GM12878 (cell line): Measurements from ENCODE around the gene PSMB7. TPM values are rescaled to one million over a fixed set of nuclear protein-coding genes. Genes with fewer than 3 reads are reported as not detected.

ENCODE experiments used
- BCL11A ChIP-seq: IDR thresholded peaks from 2 replicates; pipeline ENCODE4 v1.6.1; 2011; ENCODE audit warnings: low read depth, low read length
- BHLHE40 ChIP-seq, 2 experiments: fragments of 450-650 bp in 1 of 2; IDR thresholded peaks; 2 replicates each; pipeline ENCODE4 v1.6.1; 2011 to 2017; ENCODE audit warnings: low read depth in 2 of 2, borderline replicate concordance in 1 of 2, improper control_type of control experiment in 1 of 2, low read length in 1 of 2, mild to moderate bottlenecking in 1 of 2
- CEBPB ChIP-seq, 2 experiments: fragments of 150-350 bp in 1 of 2; IDR thresholded peaks; 2 replicates each; pipeline ENCODE4 v1.6.1; 2012 to 2014; ENCODE audit warnings: low read depth in 2 of 2, low read length in 2 of 2, borderline replicate concordance in 1 of 2, inconsistent platforms in 1 of 2
- CREM ChIP-seq: IDR thresholded peaks from 2 replicates; pipeline ENCODE4 v1.6.1; 2014; ENCODE audit warnings: antibody characterized with exemption, low read depth
- E2F4 ChIP-seq: IDR thresholded peaks from 2 replicates; pipeline ENCODE4 v1.6.1; 2012; ENCODE audit warnings: low read depth, low read length, improper control_type of control experiment
- EED ChIP-seq: sonication (generic); IDR thresholded peaks from 2 replicates; pipeline ENCODE4 v1.6.1; 2016; ENCODE audit warnings: antibody characterized with exemption, low read depth
- EZH2 ChIP-seq: IDR thresholded peaks from 2 replicates; pipeline ENCODE4 v1.6.1; 2012; ENCODE audit warnings: low read depth, mild to moderate bottlenecking, control low read depth, inconsistent platforms, low read length, borderline replicate concordance; ENCODE audit not compliant: control insufficient read depth
- FOXM1 ChIP-seq: IDR thresholded peaks from 2 replicates; pipeline ENCODE4 v1.6.1; 2012; ENCODE audit warnings: low read depth, mild to moderate bottlenecking, inconsistent platforms, low read length, moderate library complexity
- HDGF ChIP-seq: fragments of 450-650 bp; IDR thresholded peaks from 2 replicates; pipeline ENCODE4 v1.6.1; 2016; ENCODE audit warnings: antibody characterized with exemption
- HSF1 ChIP-seq: fragments of 150-350 bp; IDR thresholded peaks from 2 replicates; pipeline ENCODE4 v1.6.1; 2014; ENCODE audit warnings: mild to moderate bottlenecking, low read depth, low read length
- IRF4 ChIP-seq: IDR thresholded peaks from 2 replicates; pipeline ENCODE4 v1.6.1; 2011; ENCODE audit warnings: low read depth, low read length
- NFXL1 ChIP-seq: fragments of 450-650 bp; IDR thresholded peaks from 2 replicates; pipeline ENCODE4 v1.6.1; 2017; ENCODE audit warnings: antibody characterized with exemption, mild to moderate bottlenecking, borderline replicate concordance
- NR2F1 ChIP-seq: fragments of 450-650 bp; conservative IDR thresholded peaks from 2 replicates; pipeline ENCODE4 v1.6.1; 2017; ENCODE audit warnings: mild to moderate bottlenecking
- PAX5 ChIP-seq: IDR thresholded peaks from 2 replicates; pipeline ENCODE4 v1.6.1; 2011; ENCODE audit warnings: low read depth, low read length, borderline replicate concordance
- RCOR1 ChIP-seq: conservative IDR thresholded peaks from 2 replicates; pipeline ENCODE4 v1.6.1; 2012; ENCODE audit warnings: low read depth, low read length, improper control_type of control experiment
- RUNX3 ChIP-seq: IDR thresholded peaks from 2 replicates; pipeline ENCODE4 v1.6.1; 2012; ENCODE audit warnings: low read length, inconsistent platforms
- TBL1XR1 ChIP-seq: IDR thresholded peaks from 2 replicates; pipeline ENCODE4 v1.6.1; 2012; ENCODE audit warnings: low read depth, low read length, improper control_type of control experiment
- USF2 ChIP-seq: IDR thresholded peaks from 2 replicates; pipeline ENCODE4 v1.6.1; 2011; ENCODE audit warnings: low read depth, low read length, improper control_type of control experiment, borderline replicate concordance
- ZBTB11 ChIP-seq: fragments of 450-650 bp; formaldehyde crosslinking; IDR thresholded peaks from 2 replicates; pipeline ENCODE4 v1.5.0; 2022; ENCODE audit warnings: mild to moderate bottlenecking, missing genetic modification characterization
- ZBTB4 ChIP-seq: fragments of 450-650 bp; formaldehyde crosslinking; IDR thresholded peaks from 2 replicates; pipeline ENCODE4 v1.4.0; 2022; ENCODE audit warnings: mild to moderate bottlenecking, moderate library complexity
- ZNF217 ChIP-seq: fragments of 450-650 bp; IDR thresholded peaks from 2 replicates; pipeline ENCODE4 v1.6.1; 2017; ENCODE audit warnings: antibody characterized with exemption, mild to moderate bottlenecking
- ZZZ3 ChIP-seq: IDR thresholded peaks from 2 replicates; pipeline ENCODE4 v1.6.1; 2011; ENCODE audit warnings: low read depth; ENCODE audit not compliant: control insufficient read depth, insufficient read length
- polyA plus RNA-seq, 11 experiments: library from polyadenylated mRNA; depleted of rRNA in 4 of 11; unstranded in 6 of 11; stranded (reverse) in 5 of 11; fragments of >200 nt; fragmentation: Nextera tagmentation in 4 of 11; fragmentation: Illumina TruSeq in 1 of 11; extraction: Ambion mirVana in 4 of 11; extraction: Trizol in 1 of 11; gene quantifications; 1 replicate in 1 of 11; 2 replicates in 10 of 11; pipeline versions ENCODE4 v1.2.1 to v1.2.3, GENCODE V29; 2011 to 2016; ENCODE audit warnings: inconsistent platforms in 2 of 11, missing spikeins in 2 of 11, low read depth in 1 of 11
- total RNA-seq, 4 experiments: library from RNA; depleted of rRNA in 3 of 4; stranded (reverse); fragments of >200 nt in 3 of 4; fragmentation: Illumina TruSeq in 1 of 4; extraction: Trizol in 1 of 4; gene quantifications; 2 replicates each; pipeline versions ENCODE4 v1.2.1 to v1.2.3, GENCODE V29; 2013 to 2021

The PSMB7 gene
- total and polyA plus RNA-seq, 10 of the 15 experiments (the other 5 are each of a cell fraction or from before 2014, with no cell fraction given), result 174 to 564 (median 268) TPM

- TF ChIP-seq ZBTB11 (CRISPR knock-in tag) (no peak), PAX5 (no peak), USF2 (no peak), RUNX3 (peak; percentile 92), EED (no peak), HSF1 (no peak), FOXM1 (peak; percentile 53; the same call in 1 of the 2 replicates), BCL11A (peak; percentile 49; the same call in 1 of the 2 replicates), TBL1XR1 (no peak), ZZZ3 (no peak), CEBPB (IDR thresholded peaks at IDR 0.05; ENCODE audit: borderline replicate concordance in 1 of 2, low read depth in 2 of 2, low read length in 2 of 2) (no peak), NR2F1 (no peak), HDGF (no peak), ZBTB4 (CRISPR knock-in tag) (no peak), CREM (no peak; the same call in 1 of the 2 replicates), ZNF217 (no peak), NFXL1 (no peak), EZH2 (no peak), IRF4 (no peak), RCOR1 (no peak), BHLHE40 (IDR thresholded peaks at IDR 0.05; ENCODE audit: borderline replicate concordance in 1 of 2, low read depth in 2 of 2, low read length in 1 of 2) (no peak), E2F4 (no peak)
Measured at GRCh38 chr9:124436320-124436719, 21.1 kb upstream of the PSMB7 start (continued).
